ENCODE measurements around the gene BMI1.

DNA sequence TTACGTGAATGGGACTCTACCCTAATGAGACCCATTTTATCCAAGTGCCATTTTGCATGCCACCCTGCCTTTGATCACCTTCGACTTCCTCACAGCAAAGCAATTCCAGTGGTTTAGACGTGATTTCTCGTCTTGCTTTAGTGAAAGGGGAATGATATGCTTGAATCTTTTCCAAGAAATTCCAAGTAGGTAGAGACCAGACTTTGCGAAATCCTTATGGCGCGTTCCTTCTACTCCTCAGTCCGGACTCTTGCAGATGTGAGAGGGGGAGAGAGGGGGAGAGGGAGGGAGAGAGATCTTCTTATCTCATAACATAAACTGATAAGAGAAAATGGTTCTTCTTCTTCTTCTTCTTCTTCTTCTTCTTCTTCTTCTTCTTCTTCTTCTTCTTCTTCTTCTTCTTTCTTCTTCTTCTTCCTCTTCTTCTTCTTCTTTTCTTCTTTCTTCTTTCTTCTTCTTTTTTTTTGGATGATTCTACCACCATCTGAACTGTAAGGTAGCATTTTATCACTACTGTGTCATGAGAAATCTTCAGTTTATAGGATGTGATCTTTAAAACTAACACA is 25.3 kb downstream of the BMI1 start:
- no peak for TF ChIP-seq CTCF (IDR thresholded peaks at IDR 0.05)
- no peak for TF ChIP-seq POLR2A (IDR thresholded peaks at IDR 0.05)
